Panc1 (cell line): ENCODE results near the gene FOXD2. TPM values are rescaled to one million over a fixed set of nuclear protein-coding genes. Genes with fewer than 3 reads are reported as not detected.

ENCODE experiments used
- ATAC-seq: fragments of 200-7000 bp; cut with Tn5 transposase; 2 replicates; pipeline ENCODE4 v1.9.1; 2020; ENCODE audit warnings: mild to moderate bottlenecking, moderate library complexity
- BruUV-seq: library from RNA; stranded (reverse); fragments of 400-500 nt; replicated peaks from 2 replicates; lab custom pipeline; 2021; lab: Mats Ljungman, UMichigan
- CTCF ChIA-PET: fragments of 300-600 bp; sonication (Branson Sonifier 250); formaldehyde crosslinking; loops from one replicate; lab custom pipeline; 2022; ENCODE audit warnings: antibody characterized with exemption; lab: Charles Lee
- POLR2A ChIA-PET: fragments of 300-600 bp; sonication (Branson Sonifier 250); formaldehyde crosslinking; loops from one replicate; lab custom pipeline; 2022; ENCODE audit warnings: antibody characterized with exemption; lab: Charles Lee
- DNase-seq: peaks from one replicate; pipeline ENCODE4 v3.0.0-alpha.2; 2010; ENCODE audit warnings: low read depth, low spot score
- H3K27ac ChIP-seq: 2 replicates; pipeline ENCODE4 v1.5.1; 2011; ENCODE audit warnings: mild to moderate bottlenecking, low read length, inconsistent platforms
- H3K27me3 ChIP-seq: fragments of 200-500 bp; sonication (Bioruptor generic); 2 replicates; pipeline ENCODE4 v1.6.0; 2014; ENCODE audit warnings: low read length, inconsistent platforms; ENCODE audit not compliant: control insufficient read depth, insufficient read depth
- H3K36me3 ChIP-seq: fragments of 200-500 bp; sonication (Bioruptor generic); 2 replicates; pipeline ENCODE4 v1.5.1; 2014; ENCODE audit warnings: inconsistent platforms, mild to moderate bottlenecking, low read length, moderate library complexity; ENCODE audit not compliant: control insufficient read depth, insufficient read depth
- H3K4me1 ChIP-seq: 2 replicates; pipeline ENCODE4 v1.5.1; 2011; ENCODE audit warnings: inconsistent platforms, mild to moderate bottlenecking, low read length, moderate library complexity; ENCODE audit not compliant: control insufficient read depth, insufficient read depth
- H3K4me3 ChIP-seq, 2 experiments: 2 replicates each; pipeline ENCODE4 v1.5.1; 2011 to 2012; ENCODE audit warnings: low read depth in 2 of 2, low read length in 2 of 2, mild to moderate bottlenecking in 2 of 2, inconsistent platforms in 1 of 2, moderate library complexity in 1 of 2
- H3K9me3 ChIP-seq: fragments of 200-500 bp; sonication (Bioruptor generic); 2 replicates; pipeline ENCODE4 v1.5.1; 2014; ENCODE audit warnings: low read depth, mild to moderate bottlenecking, inconsistent platforms, low read length, moderate library complexity; ENCODE audit not compliant: control insufficient read depth, insufficient read depth
- POLR2AphosphoS5 ChIP-seq: IDR thresholded peaks from 2 replicates; pipeline ENCODE4 v1.6.1; 2012; ENCODE audit warnings: mild to moderate bottlenecking, low read depth, low read length, moderate library complexity
- SIN3A ChIP-seq: IDR thresholded peaks from 2 replicates; pipeline ENCODE4 v1.6.1; 2012; ENCODE audit warnings: low read depth, mild to moderate bottlenecking, low read length, moderate library complexity, borderline replicate concordance; ENCODE audit not compliant: insufficient read depth
- TCF7L2 ChIP-seq: IDR thresholded peaks from 2 replicates; pipeline ENCODE4 v1.6.1; 2011; ENCODE audit warnings: mild to moderate bottlenecking, low read depth, low read length, inconsistent platforms
- in situ Hi-C: cut with HindIII; loops from 2 replicates; pipeline ENCODE4 v1.10.0; 2016; ENCODE audit warnings: low sequenced_read_pairs, low pct_unique_long_range_greater_than_20kb
- intact Hi-C: fragments of 100-400 bp; cut with micrococcal nuclease; formaldehyde crosslinking; loops from one replicate; pipeline ENCODE4 v1.10.0; 2022; ENCODE audit not compliant: unreplicated experiment
- total RNA-seq: library from RNA; stranded (reverse); gene quantifications from one replicate; pipeline ENCODE4 v1.2.1, GENCODE V29; 2021; ENCODE audit not compliant: unreplicated experiment
- TF ChIP-seq, protein P1 (sequence below), 2 experiments: IDR thresholded peaks; 2 replicates each; pipeline ENCODE4 v1.6.1; 2011 to 2012; ENCODE audit warnings: low read depth in 2 of 2, control low read depth in 1 of 2, low read length in 1 of 2, mild to moderate bottlenecking in 1 of 2, moderate library complexity in 1 of 2; ENCODE audit not compliant: insufficient read depth in 1 of 2
- TF ChIP-seq, protein P2 (sequence below): fragments of 450-650 bp; IDR thresholded peaks from 2 replicates; pipeline ENCODE4 v1.5.1; 2017; ENCODE audit warnings: mild to moderate bottlenecking

FOXD2 gene
- total RNA-seq, 1 experiment from 2014 or later, result 2.2 TPM

DNA sequence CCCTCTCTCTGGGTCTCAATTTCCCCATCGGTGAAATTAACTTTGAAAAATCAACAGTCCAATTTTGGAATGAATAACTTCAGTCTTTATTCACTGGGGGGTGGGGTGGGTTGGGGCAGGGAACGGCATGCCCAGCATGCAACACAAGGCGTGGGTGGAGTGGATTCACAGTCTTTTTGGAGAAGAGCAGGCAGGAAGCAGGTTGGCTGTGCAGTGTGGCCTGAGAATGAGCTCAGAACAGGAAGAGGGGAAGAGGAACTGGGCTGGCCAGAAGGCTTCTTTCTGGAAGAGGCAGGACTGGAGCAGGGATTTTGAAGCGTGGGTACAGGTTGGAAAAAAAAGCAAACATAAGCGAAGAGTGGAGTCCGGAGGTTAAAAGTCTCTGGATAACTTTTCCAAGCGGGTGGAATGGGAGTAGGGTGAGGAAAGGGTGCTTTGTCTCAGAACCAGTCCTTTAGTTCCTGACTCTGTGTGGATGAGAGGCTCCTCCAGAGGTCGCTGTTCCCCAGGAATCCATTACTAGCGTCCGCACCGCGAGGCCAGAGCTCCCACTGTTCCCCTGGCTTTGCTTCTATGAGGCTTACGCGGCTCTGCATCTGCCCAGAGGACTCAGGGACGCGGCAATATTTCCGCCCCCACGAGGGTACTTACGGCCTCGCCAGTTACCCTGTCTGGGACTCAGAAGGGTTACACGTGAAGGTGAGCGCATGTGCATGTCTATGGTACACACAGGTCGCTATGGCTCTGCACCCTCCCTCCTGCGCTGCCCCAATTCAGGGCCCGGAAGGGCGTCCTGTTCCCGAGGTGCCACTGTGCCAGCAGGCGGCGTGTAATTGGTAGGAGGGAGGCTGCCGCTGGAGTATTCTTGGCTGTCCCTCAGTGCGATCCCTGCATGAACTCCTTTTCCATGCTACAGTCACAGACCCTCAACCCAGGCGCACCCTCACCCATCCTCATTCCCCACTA, 5.5 kb upstream of the FOXD2 start:
- ChIA-PET POLR2A (interaction anchor here (0.6 kb wide), 1 partner anchor 61 kb away, joined by 5 read pairs; no protein-coding TSS in a partner anchor), CTCF (interaction anchor here (0.6 to 1.0 kb wide), 5 partner anchors 17 to 318 kb away, joined by 3 to 4 read pairs (median 3); no protein-coding TSS in a partner anchor)
- in situ Hi-C loops, result no loop called here
- BruUV-seq, result no TSS peak
- intact Hi-C loops, result loop anchor here (1.0 kb wide), 1 partner anchor 294 kb away; no protein-coding TSS in a partner anchor
- Histone ChIP-seq H3K27ac (no peak overlapping the region), H3K36me3 (no peaks in the 10 kb centered on the region; the same call in 1 of the 2 replicates), H3K4me1 (peaks cover 26% of the 10 kb centered on the region), H3K4me3 (no peak overlapping the region), H3K27me3 (no peaks in the 10 kb centered on the region), H3K9me3 (no peaks in the 10 kb centered on the region)
- no peak for DNase-seq
- no peak for TF ChIP-seq POLR2AphosphoS5
- no peak for TF ChIP-seq SIN3A
- TF ChIP-seq, protein P1, sequence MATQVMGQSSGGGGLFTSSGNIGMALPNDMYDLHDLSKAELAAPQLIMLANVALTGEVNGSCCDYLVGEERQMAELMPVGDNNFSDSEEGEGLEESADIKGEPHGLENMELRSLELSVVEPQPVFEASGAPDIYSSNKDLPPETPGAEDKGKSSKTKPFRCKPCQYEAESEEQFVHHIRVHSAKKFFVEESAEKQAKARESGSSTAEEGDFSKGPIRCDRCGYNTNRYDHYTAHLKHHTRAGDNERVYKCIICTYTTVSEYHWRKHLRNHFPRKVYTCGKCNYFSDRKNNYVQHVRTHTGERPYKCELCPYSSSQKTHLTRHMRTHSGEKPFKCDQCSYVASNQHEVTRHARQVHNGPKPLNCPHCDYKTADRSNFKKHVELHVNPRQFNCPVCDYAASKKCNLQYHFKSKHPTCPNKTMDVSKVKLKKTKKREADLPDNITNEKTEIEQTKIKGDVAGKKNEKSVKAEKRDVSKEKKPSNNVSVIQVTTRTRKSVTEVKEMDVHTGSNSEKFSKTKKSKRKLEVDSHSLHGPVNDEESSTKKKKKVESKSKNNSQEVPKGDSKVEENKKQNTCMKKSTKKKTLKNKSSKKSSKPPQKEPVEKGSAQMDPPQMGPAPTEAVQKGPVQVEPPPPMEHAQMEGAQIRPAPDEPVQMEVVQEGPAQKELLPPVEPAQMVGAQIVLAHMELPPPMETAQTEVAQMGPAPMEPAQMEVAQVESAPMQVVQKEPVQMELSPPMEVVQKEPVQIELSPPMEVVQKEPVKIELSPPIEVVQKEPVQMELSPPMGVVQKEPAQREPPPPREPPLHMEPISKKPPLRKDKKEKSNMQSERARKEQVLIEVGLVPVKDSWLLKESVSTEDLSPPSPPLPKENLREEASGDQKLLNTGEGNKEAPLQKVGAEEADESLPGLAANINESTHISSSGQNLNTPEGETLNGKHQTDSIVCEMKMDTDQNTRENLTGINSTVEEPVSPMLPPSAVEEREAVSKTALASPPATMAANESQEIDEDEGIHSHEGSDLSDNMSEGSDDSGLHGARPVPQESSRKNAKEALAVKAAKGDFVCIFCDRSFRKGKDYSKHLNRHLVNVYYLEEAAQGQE (IDR thresholded peaks at IDR 0.05; ENCODE audit: insufficient read depth in 1 of 2, low read depth in 2 of 2, low read length in 1 of 2), result no peak
- TF ChIP-seq, protein P2, sequence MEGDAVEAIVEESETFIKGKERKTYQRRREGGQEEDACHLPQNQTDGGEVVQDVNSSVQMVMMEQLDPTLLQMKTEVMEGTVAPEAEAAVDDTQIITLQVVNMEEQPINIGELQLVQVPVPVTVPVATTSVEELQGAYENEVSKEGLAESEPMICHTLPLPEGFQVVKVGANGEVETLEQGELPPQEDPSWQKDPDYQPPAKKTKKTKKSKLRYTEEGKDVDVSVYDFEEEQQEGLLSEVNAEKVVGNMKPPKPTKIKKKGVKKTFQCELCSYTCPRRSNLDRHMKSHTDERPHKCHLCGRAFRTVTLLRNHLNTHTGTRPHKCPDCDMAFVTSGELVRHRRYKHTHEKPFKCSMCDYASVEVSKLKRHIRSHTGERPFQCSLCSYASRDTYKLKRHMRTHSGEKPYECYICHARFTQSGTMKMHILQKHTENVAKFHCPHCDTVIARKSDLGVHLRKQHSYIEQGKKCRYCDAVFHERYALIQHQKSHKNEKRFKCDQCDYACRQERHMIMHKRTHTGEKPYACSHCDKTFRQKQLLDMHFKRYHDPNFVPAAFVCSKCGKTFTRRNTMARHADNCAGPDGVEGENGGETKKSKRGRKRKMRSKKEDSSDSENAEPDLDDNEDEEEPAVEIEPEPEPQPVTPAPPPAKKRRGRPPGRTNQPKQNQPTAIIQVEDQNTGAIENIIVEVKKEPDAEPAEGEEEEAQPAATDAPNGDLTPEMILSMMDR, result peak; percentile 88
- TF ChIP-seq TCF7L2, result no peak
- ATAC-seq, result peak; percentile 76

- intact Hi-C loops, result no loop called here
- H3K27ac ChIP-seq, result no peak overlapping the region
- H3K36me3 ChIP-seq, result no peaks in the 10 kb centered on the region; the same call in 1 of the 2 replicates
- ATAC-seq (no peak), DNase-seq (no peak)
- ChIA-PET CTCF (interaction anchor here (0.6 to 1.0 kb wide), 2 partner anchors 293 to 297 kb away, joined by 3 to 4 read pairs; no protein-coding TSS in a partner anchor), POLR2A (interaction anchor here (0.6 kb wide), 1 partner anchor 61 kb away, joined by 5 read pairs; no protein-coding TSS in a partner anchor)
- no peaks in the 10 kb centered on the region for H3K9me3 ChIP-seq
- in situ Hi-C loops, result no loop called here
- H3K27me3 ChIP-seq, result no peaks in the 10 kb centered on the region
- TF ChIP-seq TCF7L2, result no peak
- TF ChIP-seq, protein P1 (IDR thresholded peaks at IDR 0.05; ENCODE audit: insufficient read depth in 1 of 2, low read depth in 2 of 2, low read length in 1 of 2), result no peak
- TF ChIP-seq POLR2AphosphoS5, result no peak
- TF ChIP-seq, protein P2, result no peak
- no peak for TF ChIP-seq SIN3A
- H3K4me1 ChIP-seq, result peaks cover 26% of the 10 kb centered on the region
- BruUV-seq, result no TSS peak
- no peak overlapping the region for H3K4me3 ChIP-seq
These were observed 4.8 kb upstream of the FOXD2 start for GRCh38 chr1:47433037-47433421.
